ENCODE data around the gene KAZN. TPM values are rescaled to one million over a fixed set of nuclear protein-coding genes. Genes with fewer than 3 reads are reported as not detected.

KAZN gene
- total and polyA plus RNA-seq, 2 of the 8 experiments (the other 6 are each of a cell fraction or from before 2014, with no cell fraction given), result 3.7 to 11.8 TPM

DNA sequence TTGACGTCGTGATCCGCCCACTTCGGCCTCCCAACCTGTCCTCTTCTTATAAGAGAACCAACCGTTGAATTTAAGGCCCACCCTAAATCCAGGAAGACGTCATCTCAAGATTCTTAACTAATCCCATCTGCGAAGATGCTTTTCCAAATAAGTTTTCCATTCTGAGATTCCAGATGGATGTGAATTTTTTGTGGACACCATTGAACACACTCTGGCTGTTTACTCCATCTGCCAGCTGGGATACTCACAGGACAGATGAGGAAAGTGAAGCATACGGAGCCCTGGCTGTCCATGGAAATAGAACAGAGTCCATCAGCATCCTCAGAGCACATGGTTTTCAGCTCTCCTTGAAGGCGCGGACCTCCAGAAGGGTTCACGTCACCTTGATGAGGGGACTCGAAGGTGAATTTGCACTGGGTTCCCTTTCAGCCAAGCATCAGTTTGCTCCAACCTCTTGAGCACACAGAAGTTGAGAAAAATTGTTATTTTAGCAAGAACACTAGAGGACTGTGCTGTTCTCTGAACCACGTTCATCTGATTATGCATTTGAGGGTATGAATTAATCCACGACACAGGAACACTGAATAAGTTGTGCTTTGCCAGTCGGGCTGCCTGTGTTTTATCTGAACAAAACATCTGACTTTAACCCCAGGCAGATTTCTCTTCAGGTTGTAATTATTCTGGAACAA is 68.6 kb downstream of the KAZN start (continued):
- no peak for TF ChIP-seq POLR2AphosphoS5 (IDR thresholded peaks at IDR 0.05; ENCODE audit: low read depth, low read length)
